Spleen (tissue), 11 donors: ENCODE measurements around the gene CHAF1B. TPM values are rescaled to one million over a fixed set of nuclear protein-coding genes. Genes with fewer than 3 reads are reported as not detected.

Experiments
- DNase-seq: peaks from one replicate; pipeline ENCODE4 v3.0.0-alpha.2; 2020
- H3K27ac ChIP-seq, 8 donors: fragments of 200-600 bp; sonication (generic) in 7 of 8; 1 replicate in 4 of 8; 2 replicates in 4 of 8; pipeline versions ENCODE4 v1.5.0 to v1.8.0; 2016 to 2021; ENCODE audit warnings: inconsistent platforms in 4 of 8, mild to moderate bottlenecking in 4 of 8, moderate library complexity in 1 of 8
- H3K27me3 ChIP-seq, 7 donors: fragments of 200-600 bp; sonication (generic) in 6 of 7; replicated peaks in 1 of 7; 1 replicate in 4 of 7; 2 replicates in 3 of 7; pipeline versions ENCODE4 v1.5.0 to v1.8.0; 2016 to 2021; ENCODE audit warnings: inconsistent platforms in 3 of 7, mild to moderate bottlenecking in 1 of 7
- H3K36me3 ChIP-seq, 6 donors: fragments of 200-600 bp; sonication (generic) in 5 of 6; 1 replicate in 4 of 6; 2 replicates in 2 of 6; pipeline versions ENCODE4 v1.5.0 to v1.8.0; 2016 to 2021; ENCODE audit warnings: inconsistent platforms in 2 of 6
- H3K4me1 ChIP-seq, 6 donors: fragments of 200-600 bp; sonication (generic) in 5 of 6; 1 replicate in 3 of 6; 2 replicates in 3 of 6; pipeline versions ENCODE4 v1.5.0 to v1.8.0; 2016 to 2021; ENCODE audit warnings: inconsistent platforms in 3 of 6
- H3K4me3 ChIP-seq, 8 donors: fragments of 200-600 bp; sonication (generic) in 7 of 8; 1 replicate in 4 of 8; 2 replicates in 4 of 8; pipeline versions ENCODE4 v1.5.0 to v1.8.0; 2016 to 2021; ENCODE audit warnings: inconsistent platforms in 4 of 8, mild to moderate bottlenecking in 4 of 8, moderate library complexity in 2 of 8
- H3K9me3 ChIP-seq, 8 donors: fragments of 200-600 bp; sonication (generic) in 7 of 8; 1 replicate in 4 of 8; 2 replicates in 4 of 8; pipeline versions ENCODE4 v1.5.0 to v1.8.0; 2016 to 2021; ENCODE audit warnings: inconsistent platforms in 4 of 8
- POLR2A ChIP-seq, 3 donors: fragments of 450-650 bp; IDR thresholded peaks; one replicate each; pipeline ENCODE4 v1.5.1; 2017; ENCODE audit warnings: antibody characterized with exemption in 3 of 3, mild to moderate bottlenecking in 1 of 3
- POLR2AphosphoS5 ChIP-seq, 3 donors: sonication (generic); formaldehyde crosslinking; IDR thresholded peaks; one replicate each; pipeline ENCODE4 v1.5.1; 2017; ENCODE audit warnings: antibody characterized with exemption in 3 of 3
- WGBS, 5 donors: extraction: QIAGEN DNeasy Blood & Tissue Kit in 3 of 5; methylation state at CpG; one replicate each; pipeline versions ENCODE4 v1.1.5 to v1.1.7; 2013 to 2018; 5-methylcytosine and 5-hydroxymethylcytosine counted together
- intact Hi-C: fragments of 100-400 bp; cut with DNase I; formaldehyde crosslinking; loops from one replicate; pipeline ENCODE4 v1.15.0; 2023; ENCODE audit warnings: low total_unique reads
- polyA plus RNA-seq, 3 donors: library from polyadenylated mRNA; stranded (reverse); fragments of 200-250 nt; gene quantifications; one replicate each; pipeline ENCODE4 v1.2.1, GENCODE V29; 2013
- total RNA-seq, 7 donors: library from RNA; depleted of rRNA in 3 of 7; stranded (reverse); fragments of >200 nt in 3 of 7; fragmentation: NEBNext Ultra II Directional in 4 of 7; extraction: Animal tissue kit (Norgen Biotek cat#: 25700) in 4 of 7; gene quantifications; one replicate each; pipeline versions ENCODE4 v1.1.0 to v1.2.1, GENCODE V29; 2016 to 2021
- TF ChIP-seq, protein P1 (sequence below), 11 experiments: fragments of 200-600 bp in 7 of 11; fragments of 450-650 bp in 4 of 11; sonication (generic) in 4 of 11; IDR thresholded peaks in 8 of 11; conservative IDR thresholded peaks in 3 of 11; 1 replicate in 7 of 11; 2 replicates in 4 of 11; pipeline versions ENCODE4 v1.4.0 to v1.8.0; 2016 to 2021; ENCODE audit warnings: antibody characterized with exemption in 11 of 11, inconsistent platforms in 4 of 11, mild to moderate bottlenecking in 1 of 11
- donor health status: healthy with polysubstance abuse.
- donor health status: DM: no; HTN: no; CAD: no; lungs with moderate emphysema.
- donor health status: DM: no; HTN: no; CAD: no.
- donor health status: Bipolar disorder and iron deficiency.
- donor health status: healthy.
- donor health status: DM: no; HTN: no; CAD: no.
- donor health status: DM: yes; HTN: yes; CAD: no.

Gene CHAF1B
- total and polyA plus RNA-seq, 10 donors: 0.51 to 3.7 (median 1.4) TPM

GRCh38 chr21:36403713-36404112 lies 18.5 kb downstream of the CHAF1B start:
- no peaks in the 10 kb centered on the region for H3K4me1 ChIP-seq
- no peak overlapping the region for H3K4me3 ChIP-seq
- WGBS, 5 donors: 85 to 92% (median 89%) methylated on average over 5 of the region's 5 CpGs
- H3K27me3 ChIP-seq: no peaks in the 10 kb centered on the region
- H3K27ac ChIP-seq: no peak overlapping the region
- H3K36me3 ChIP-seq: peaks cover 0 to 71% (median 2%) of the 10 kb centered on the region in 6 donors
- intact Hi-C loops: no loop called here
- TF ChIP-seq POLR2AphosphoS5 (IDR thresholded peaks at IDR 0.05): no peak
- TF ChIP-seq, protein P1, sequence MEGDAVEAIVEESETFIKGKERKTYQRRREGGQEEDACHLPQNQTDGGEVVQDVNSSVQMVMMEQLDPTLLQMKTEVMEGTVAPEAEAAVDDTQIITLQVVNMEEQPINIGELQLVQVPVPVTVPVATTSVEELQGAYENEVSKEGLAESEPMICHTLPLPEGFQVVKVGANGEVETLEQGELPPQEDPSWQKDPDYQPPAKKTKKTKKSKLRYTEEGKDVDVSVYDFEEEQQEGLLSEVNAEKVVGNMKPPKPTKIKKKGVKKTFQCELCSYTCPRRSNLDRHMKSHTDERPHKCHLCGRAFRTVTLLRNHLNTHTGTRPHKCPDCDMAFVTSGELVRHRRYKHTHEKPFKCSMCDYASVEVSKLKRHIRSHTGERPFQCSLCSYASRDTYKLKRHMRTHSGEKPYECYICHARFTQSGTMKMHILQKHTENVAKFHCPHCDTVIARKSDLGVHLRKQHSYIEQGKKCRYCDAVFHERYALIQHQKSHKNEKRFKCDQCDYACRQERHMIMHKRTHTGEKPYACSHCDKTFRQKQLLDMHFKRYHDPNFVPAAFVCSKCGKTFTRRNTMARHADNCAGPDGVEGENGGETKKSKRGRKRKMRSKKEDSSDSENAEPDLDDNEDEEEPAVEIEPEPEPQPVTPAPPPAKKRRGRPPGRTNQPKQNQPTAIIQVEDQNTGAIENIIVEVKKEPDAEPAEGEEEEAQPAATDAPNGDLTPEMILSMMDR (IDR thresholded peaks at IDR 0.05 in 8 of 11, conservative IDR thresholded peaks at IDR 0.05 in 3 of 11): no peak
- TF ChIP-seq POLR2A (IDR thresholded peaks at IDR 0.05): no peak
- DNase-seq: no peak
- H3K9me3 ChIP-seq: no peaks in the 10 kb centered on the region

GRCh38 chr21:36408568-36408967 lies 23.4 kb downstream of the CHAF1B start:
- WGBS, 5 donors: 77 to 94% (median 90%) methylated on average over 6 of the region's 6 CpGs

GRCh38 chr21:36411301-36411700 lies 26.1 kb downstream of the CHAF1B start:
- H3K27me3 ChIP-seq: no peaks in the 10 kb centered on the region
- H3K27ac ChIP-seq: no peak overlapping the region
- no peaks in the 10 kb centered on the region for H3K9me3 ChIP-seq
- H3K36me3 ChIP-seq: peaks cover 0 to 66% (median 16%) of the 10 kb centered on the region in 6 donors
- no peak for DNase-seq
- no peak overlapping the region for H3K4me3 ChIP-seq
- intact Hi-C loops: no loop called here
- 90 to 99% (median 97%) methylated on average over 10 of the region's 10 CpGs for WGBS, 5 donors
- TF ChIP-seq POLR2AphosphoS5 (IDR thresholded peaks at IDR 0.05): no peak
- TF ChIP-seq POLR2A (IDR thresholded peaks at IDR 0.05): no peak
- TF ChIP-seq, protein P1 (IDR thresholded peaks at IDR 0.05 in 8 of 11, conservative IDR thresholded peaks at IDR 0.05 in 3 of 11): no peak
- no peaks in the 10 kb centered on the region for H3K4me1 ChIP-seq

More at GRCh38 chr21:36408568-36408967, 23.4 kb downstream of the CHAF1B start:
- intact Hi-C loops: no loop called here
- no peak for DNase-seq
- Histone ChIP-seq H3K27me3 (no peaks in the 10 kb centered on the region), H3K27ac (no peak overlapping the region), H3K36me3 (peaks cover 0 to 66% (median 7%) of the 10 kb centered on the region in 6 donors), H3K4me3 (no peak overlapping the region), H3K4me1 (no peaks in the 10 kb centered on the region), H3K9me3 (no peaks in the 10 kb centered on the region)
- TF ChIP-seq POLR2AphosphoS5 (IDR thresholded peaks at IDR 0.05) (no peak), POLR2A (IDR thresholded peaks at IDR 0.05) (no peak)
- TF ChIP-seq, protein P1 (IDR thresholded peaks at IDR 0.05 in 8 of 11, conservative IDR thresholded peaks at IDR 0.05 in 3 of 11): no peak

GRCh38 chr21:36412916-36413315 lies 27.7 kb downstream of the CHAF1B start:
- no peak for DNase-seq
- H3K9me3 ChIP-seq: no peaks in the 10 kb centered on the region
- TF ChIP-seq POLR2AphosphoS5 (IDR thresholded peaks at IDR 0.05) (no peak), POLR2A (IDR thresholded peaks at IDR 0.05) (no peak)
- TF ChIP-seq, protein P1 (IDR thresholded peaks at IDR 0.05 in 8 of 11, conservative IDR thresholded peaks at IDR 0.05 in 3 of 11): no peak
- H3K36me3 ChIP-seq: peaks cover 0 to 75% (median 16%) of the 10 kb centered on the region in 6 donors
- no peaks in the 10 kb centered on the region for H3K4me1 ChIP-seq
- 94 to 97% (median 97%) methylated on average over 10 to 11 of the region's 11 CpGs for WGBS, 5 donors
- H3K27me3 ChIP-seq: no peaks in the 10 kb centered on the region
- H3K4me3 ChIP-seq: no peak overlapping the region
- H3K27ac ChIP-seq: no peak overlapping the region
- intact Hi-C loops: no loop called here
